Upper lobe of left lung (tissue), 6 donors: ENCODE data around the gene TMEM164. TPM values are rescaled to one million over a fixed set of nuclear protein-coding genes. Genes with fewer than 3 reads are reported as not detected.
A peak's percentile ranks its signal among the peaks of the same experiment; 100 is the strongest.

Experiments used
- ATAC-seq, 2 donors: fragments of 200-7000 bp; cut with Tn5 transposase; one replicate each; pipeline ENCODE4 v1.9.1; 2022; ENCODE audit warnings: mild to moderate bottlenecking in 2 of 2, moderate library complexity in 2 of 2; ENCODE audit not compliant: low FRiP score in 2 of 2
- DNase-seq, 2 donors: peaks; one replicate each; pipeline ENCODE4 v3.0.0-alpha.2; 2019 to 2020
- H3K27ac ChIP-seq, 4 donors: fragments of 200-600 bp; sonication (generic); one replicate each; pipeline ENCODE4 v1.5.1; 2016 to 2019
- H3K27me3 ChIP-seq, 4 donors: fragments of 200-600 bp; sonication (generic); one replicate each; pipeline ENCODE4 v1.5.1; 2017 to 2019
- H3K36me3 ChIP-seq, 4 donors: fragments of 200-600 bp; sonication (generic); one replicate each; pipeline ENCODE4 v1.5.1; 2016 to 2019
- H3K4me1 ChIP-seq, 4 donors: fragments of 200-600 bp; sonication (generic); one replicate each; pipeline ENCODE4 v1.5.1; 2018 to 2019
- H3K4me3 ChIP-seq, 4 donors: fragments of 200-600 bp; sonication (generic); one replicate each; pipeline ENCODE4 v1.5.1; 2017 to 2019; ENCODE audit warnings: mild to moderate bottlenecking in 2 of 4, moderate library complexity in 1 of 4
- H3K9me3 ChIP-seq, 4 donors: fragments of 200-600 bp; sonication (generic); one replicate each; pipeline ENCODE4 v1.5.1; 2018 to 2019
- CTCF ChIP-seq, 6 experiments: fragments of 450-650 bp in 4 of 6; fragments of 200-600 bp in 2 of 6; sonication (generic) in 2 of 6; IDR thresholded peaks; one replicate each; pipeline ENCODE4 v1.5.1; 2016 to 2019; ENCODE audit warnings: antibody characterized with exemption in 6 of 6
- EP300 ChIP-seq, 4 donors: sonication (generic); formaldehyde crosslinking; IDR thresholded peaks; one replicate each; pipeline ENCODE4 v1.5.1; 2017; ENCODE audit warnings: antibody characterized with exemption in 4 of 4, control low read depth in 2 of 4
- POLR2A ChIP-seq, 4 donors: fragments of 450-650 bp; IDR thresholded peaks; one replicate each; pipeline ENCODE4 v1.5.1; 2016 to 2017; ENCODE audit warnings: antibody characterized with exemption in 4 of 4, mild to moderate bottlenecking in 2 of 4
- POLR2AphosphoS5 ChIP-seq, 2 donors: sonication (generic); formaldehyde crosslinking; IDR thresholded peaks; one replicate each; pipeline ENCODE4 v1.5.1; 2017; ENCODE audit warnings: antibody characterized with exemption in 2 of 2
- WGBS, 2 donors: methylation state at CpG; one replicate each; pipeline ENCODE4 v1.1.5; 2017 to 2018; 5-methylcytosine and 5-hydroxymethylcytosine counted together
- total RNA-seq, 6 donors: library from RNA; depleted of rRNA in 4 of 6; stranded (reverse); fragments of >200 nt in 4 of 6; gene quantifications; one replicate each; pipeline versions ENCODE4 v1.1.0 to v1.2.1, GENCODE V29; 2016 to 2021
- donor health status: DM: no; HTN: no; CAD: no; lungs with moderate emphysema.
- donor health status: DM: no; HTN: yes; CAD: no; lungs with severe emphysema.

TMEM164 gene
- total RNA-seq, 6 donors from 2014 or later = 41.8 to 115 (median 61.8) TPM

GRCh38 chrX:110175146-110175545 is 172.2 kb downstream of the TMEM164 start:
- H3K27ac ChIP-seq = peak overlapping the region in 1 of 4 donors; percentile 6
- TF ChIP-seq EP300 (IDR thresholded peaks at IDR 0.05) (no peak), POLR2A (IDR thresholded peaks at IDR 0.05) (no peak), CTCF (IDR thresholded peaks at IDR 0.05) (no peak), POLR2AphosphoS5 (IDR thresholded peaks at IDR 0.05) (no peak)
- no peak for DNase-seq
- peak in 1 of 2 donors; percentile 35 for ATAC-seq
- peaks cover 0 to 9% (median 3%) of the 10 kb centered on the region in 4 donors for H3K4me1 ChIP-seq
- no peaks in the 10 kb centered on the region for H3K36me3 ChIP-seq
- H3K9me3 ChIP-seq = no peaks in the 10 kb centered on the region
- WGBS, 2 donors = 69% methylated on average over 4 of the region's 4 CpGs; no CpG with 5 or more reads in 1 of the 2 donors
- no peak overlapping the region for H3K4me3 ChIP-seq
- no peaks in the 10 kb centered on the region for H3K27me3 ChIP-seq

- Histone ChIP-seq H3K9me3 (no peaks in the 10 kb centered on the region), H3K27ac (no peak overlapping the region), H3K4me3 (no peak overlapping the region), H3K36me3 (no peaks in the 10 kb centered on the region), H3K27me3 (no peaks in the 10 kb centered on the region), H3K4me1 (peaks cover 0 to 9% (median 3%) of the 10 kb centered on the region in 4 donors)
- DNase-seq = no peak
- TF ChIP-seq POLR2AphosphoS5 (IDR thresholded peaks at IDR 0.05) = no peak
- TF ChIP-seq POLR2A (IDR thresholded peaks at IDR 0.05) = no peak
- no peak for TF ChIP-seq CTCF (IDR thresholded peaks at IDR 0.05)
- no peak for TF ChIP-seq EP300 (IDR thresholded peaks at IDR 0.05)
- WGBS, 2 donors = 76% methylated on average over 3 of the region's 3 CpGs; no CpG with 5 or more reads in 1 of the 2 donors
- ATAC-seq = no peak
Observed at GRCh38 chrX:110175696-110176095, 172.8 kb downstream of the TMEM164 start.

GRCh38 chrX:110178179-110178865 is 175.4 kb downstream of the TMEM164 start:
- TF ChIP-seq POLR2AphosphoS5 (IDR thresholded peaks at IDR 0.05) (no peak), EP300 (IDR thresholded peaks at IDR 0.05) (no peak), POLR2A (IDR thresholded peaks at IDR 0.05) (no peak), CTCF (IDR thresholded peaks at IDR 0.05) (no peak)
- Histone ChIP-seq H3K36me3 (no peaks in the 10 kb centered on the region), H3K9me3 (no peaks in the 10 kb centered on the region), H3K27ac (no peak overlapping the region), H3K4me3 (no peak overlapping the region), H3K4me1 (peaks cover 0 to 7% (median 3%) of the 10 kb centered on the region in 4 donors), H3K27me3 (no peaks in the 10 kb centered on the region)
- 76% methylated on average over 4 to 5 of the region's 5 CpGs for WGBS, 2 donors
- ATAC-seq (no peak), DNase-seq (no peak)

GRCh38 chrX:110180176-110180927 is 177.4 kb downstream of the TMEM164 start:
- ATAC-seq = peak in 1 of 2 donors; percentile 69
- Histone ChIP-seq H3K27me3 (no peaks in the 10 kb centered on the region), H3K9me3 (no peaks in the 10 kb centered on the region), H3K4me3 (no peak overlapping the region), H3K4me1 (no peaks in the 10 kb centered on the region), H3K27ac (no peak overlapping the region), H3K36me3 (no peaks in the 10 kb centered on the region)
- TF ChIP-seq CTCF (IDR thresholded peaks at IDR 0.05) = no peak
- no peak for TF ChIP-seq POLR2A (IDR thresholded peaks at IDR 0.05)
- TF ChIP-seq EP300 (IDR thresholded peaks at IDR 0.05) = no peak
- no peak for TF ChIP-seq POLR2AphosphoS5 (IDR thresholded peaks at IDR 0.05)
- 81 to 89% methylated on average over 3 to 5 of the region's 5 CpGs for WGBS, 2 donors
- no peak for DNase-seq
